ENCODE results near the gene SPDYE2B.
"Not testable (repeated sequence)": the region's sequence is repeated elsewhere in the genome, so short reads cannot be mapped to it uniquely, and the experiment has no call there.

Gene SPDYE2B

DNA sequence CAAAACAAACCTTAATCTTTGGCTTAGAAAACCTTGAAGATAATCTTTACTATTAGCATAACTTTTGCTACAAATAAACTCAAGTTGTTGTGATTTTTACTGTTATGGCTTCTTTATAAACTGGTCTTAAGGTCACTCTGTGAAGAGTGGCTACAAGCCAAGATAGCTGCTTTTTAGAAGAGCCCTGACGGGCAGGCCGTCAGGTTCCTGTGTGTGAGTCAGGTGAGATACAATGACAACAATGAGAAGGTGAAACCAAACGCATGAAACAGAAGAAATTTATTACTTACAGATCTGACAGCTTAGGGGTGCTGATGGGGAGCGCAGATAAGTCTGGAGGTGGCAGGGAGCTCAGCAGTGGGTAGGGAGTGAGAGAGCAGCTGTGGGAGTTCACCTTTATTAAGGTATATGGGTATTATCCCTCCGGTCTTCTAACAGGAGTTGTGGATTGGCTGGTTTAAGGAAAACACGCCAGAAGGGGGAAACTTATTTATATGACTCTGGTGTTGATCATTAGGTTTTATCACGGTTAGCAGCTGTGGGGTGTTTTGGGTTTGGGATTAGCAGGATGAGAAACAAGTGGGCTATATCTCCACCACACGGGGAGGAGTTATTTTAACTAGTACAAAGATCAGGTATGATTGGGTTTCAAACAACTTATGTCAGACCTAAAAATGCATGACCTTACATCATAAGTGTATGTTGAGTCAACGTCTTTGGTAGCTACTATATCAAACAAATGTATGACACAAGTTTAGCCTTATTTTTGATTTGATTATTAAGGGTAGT, 49.0 kb downstream of the SPDYE2B start:
- DNase-seq (ENCODE audit: low read depth, low spot score), result not testable (repeated sequence)
